Islet precursor cell (in vitro differentiated cells): Measurements from ENCODE around the gene RNASET2.
A peak's percentile ranks its signal among the peaks of the same experiment; 100 is the strongest.
"Not testable (repeated sequence)": the region's sequence is repeated elsewhere in the genome, so short reads cannot be mapped to it uniquely, and the experiment has no call there.

Source experiments
- DNase-seq: peaks from one replicate; pipeline ENCODE4 v3.0.0-alpha.2; 2018

Gene RNASET2

DNA sequence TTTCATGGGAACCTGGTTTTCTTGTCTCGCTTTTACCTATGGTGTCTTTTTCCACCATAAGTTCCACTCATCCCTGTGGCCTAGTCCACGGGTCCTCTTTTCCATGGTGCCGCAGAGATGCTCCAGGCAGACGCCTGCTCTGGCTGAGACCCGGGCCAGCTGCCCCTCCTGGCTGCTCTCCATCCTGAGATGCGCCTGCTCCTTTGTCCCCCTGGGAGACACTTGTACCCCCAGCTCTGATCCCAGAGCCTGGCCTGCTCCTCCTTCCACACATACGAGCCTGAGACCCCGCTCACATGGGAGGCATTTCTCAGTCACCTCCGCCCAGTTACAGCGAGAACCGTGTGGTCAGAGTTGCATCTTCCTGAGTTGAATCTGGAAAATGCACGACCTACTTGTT is 29.6 kb downstream of the RNASET2 start:
- no peak for DNase-seq

GRCh38 chr6:166925141-166925996 is 31.0 kb downstream of the RNASET2 start:
- peak; percentile 41 for DNase-seq

GRCh38 chr6:166924531-166924930 is 31.8 kb downstream of the RNASET2 start:
- DNase-seq, result no peak

DNA sequence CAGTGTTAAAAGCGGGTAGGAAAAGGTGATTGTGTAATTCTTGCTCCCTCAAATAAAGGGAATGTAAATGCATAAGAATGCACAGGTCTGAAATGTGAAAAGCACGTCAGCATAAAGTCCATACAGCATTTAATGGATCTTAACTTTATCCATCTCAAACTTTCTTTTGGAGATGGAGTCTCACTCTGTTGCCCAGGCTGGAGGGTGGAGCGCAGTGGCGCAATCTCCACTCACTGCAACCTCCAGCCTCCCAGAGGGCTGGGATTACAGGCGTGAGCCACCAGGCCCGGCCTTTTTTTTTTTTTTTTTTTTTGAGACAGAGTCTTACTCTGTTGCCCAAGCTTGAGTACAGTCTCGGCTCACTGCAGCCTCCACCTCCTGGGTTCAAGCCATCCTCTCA is 33.4 kb downstream of the RNASET2 start:
- DNase-seq, result peak; percentile 14

DNA sequence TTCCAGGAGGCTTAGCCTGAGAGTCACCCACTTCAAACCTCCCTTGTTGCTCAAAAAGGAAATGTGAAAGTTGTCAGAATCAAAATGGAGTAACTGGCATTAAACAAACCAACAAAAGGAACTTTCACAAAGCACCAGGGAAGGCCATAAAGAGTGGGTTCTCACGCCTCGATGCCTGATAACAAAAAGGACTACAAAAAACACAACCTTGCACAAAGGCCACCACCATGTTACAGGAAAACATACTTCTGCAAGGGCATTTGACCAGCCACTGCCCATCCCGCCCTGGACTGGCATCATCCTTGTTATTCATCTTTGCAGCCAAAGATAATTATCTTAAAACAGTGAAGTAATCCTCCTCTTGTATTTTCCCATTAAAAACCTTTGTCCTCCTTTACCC is 34.8 kb downstream of the RNASET2 start:
- peak; percentile 7 for DNase-seq

- no peak for DNase-seq
These were observed 39.5 kb downstream of the RNASET2 start for GRCh38 chr6:166916824-166917223.

- peak; percentile 15 for DNase-seq
These were observed 40.9 kb downstream of the RNASET2 start for GRCh38 chr6:166915484-166915883.

GRCh38 chr6:166914952-166915351 is 41.4 kb downstream of the RNASET2 start:
- DNase-seq, result not testable (repeated sequence)

DNA sequence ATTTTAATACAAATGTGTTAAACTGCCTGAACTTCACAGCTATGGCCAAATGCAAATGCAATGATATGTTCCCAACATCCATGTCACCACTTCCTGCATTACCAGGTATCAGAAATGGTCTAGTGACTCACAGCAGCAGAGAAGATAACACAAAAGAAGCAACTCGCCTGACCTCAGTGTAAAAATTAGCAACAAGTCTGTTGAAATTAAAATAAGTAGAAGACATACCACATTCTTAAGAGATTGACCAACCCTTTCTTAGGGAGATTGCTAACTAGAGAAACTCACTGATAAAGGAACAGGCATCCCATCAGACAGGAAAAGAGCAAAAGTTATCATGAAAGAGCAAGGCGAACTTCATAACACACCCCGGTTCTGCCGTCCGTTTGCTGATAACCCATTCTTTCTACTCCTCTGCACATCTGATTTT is 45.1 kb downstream of the RNASET2 start:
- DNase-seq, result peak; percentile 7

DNA sequence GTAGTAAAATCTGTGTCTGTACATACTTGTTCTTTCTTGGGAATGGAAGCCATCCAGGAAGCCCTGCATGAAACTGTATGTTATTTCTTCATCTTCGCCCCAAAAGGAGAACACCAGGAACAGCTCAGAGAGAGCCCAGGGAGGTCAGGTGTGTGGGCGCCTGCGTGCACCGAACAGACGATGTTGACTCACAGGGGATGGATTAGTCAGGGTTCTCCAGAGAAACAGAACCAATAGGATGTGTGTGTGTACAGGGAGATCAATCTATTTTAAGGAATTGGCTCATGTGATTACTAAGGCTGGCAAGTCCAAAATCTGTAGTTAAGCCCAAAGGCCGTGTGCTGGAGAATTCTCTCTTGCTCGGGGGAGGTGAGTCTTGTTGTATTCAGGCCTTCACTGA is 45.7 kb downstream of the RNASET2 start:
- peak; percentile 35 for DNase-seq

GRCh38 chr6:166908811-166909210 is 47.5 kb downstream of the RNASET2 start:
- peak; percentile 2 for DNase-seq

DNA sequence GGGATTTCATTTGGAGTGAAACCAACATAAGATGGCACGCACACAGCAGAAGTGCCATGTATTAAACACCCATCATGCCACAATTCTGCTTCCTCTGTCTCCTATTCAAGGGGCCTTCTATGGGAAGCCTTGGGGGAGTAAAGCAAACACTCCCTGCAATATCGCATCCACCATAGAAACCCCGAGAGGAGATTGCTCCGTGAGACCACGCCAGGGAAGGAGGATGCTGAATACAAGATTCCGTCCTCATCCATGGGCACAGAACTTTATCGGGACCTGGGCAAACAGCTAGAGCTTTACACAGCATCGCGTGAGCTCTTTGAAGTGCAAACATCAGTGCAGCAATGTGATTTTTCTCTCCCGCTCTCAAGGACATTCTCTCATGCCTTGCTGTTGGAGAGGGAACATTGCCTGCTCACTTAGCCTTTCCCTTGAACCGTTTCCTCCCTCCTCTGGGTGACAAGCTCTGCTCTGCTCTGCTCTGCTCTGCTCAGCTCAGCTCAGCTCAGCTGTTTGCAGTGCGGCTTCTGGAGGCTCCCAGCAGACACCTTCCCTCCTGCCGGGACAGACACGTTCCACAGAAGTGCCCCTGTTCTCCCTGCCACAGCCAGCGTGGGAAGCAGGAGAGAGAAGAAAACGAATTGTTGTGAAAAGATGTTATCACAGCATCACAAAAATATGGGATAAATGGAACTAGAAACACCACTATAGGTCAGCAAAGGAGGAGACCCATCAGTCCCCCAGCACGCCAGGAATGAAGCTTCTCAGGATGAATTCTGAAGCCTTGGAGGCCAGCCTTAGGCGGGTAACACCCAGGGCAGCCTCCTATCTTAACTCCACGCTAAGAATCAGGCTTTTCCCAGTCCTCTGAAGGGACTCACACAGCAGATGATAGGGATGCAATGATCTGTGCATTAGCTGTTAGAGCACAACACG is 48.2 kb downstream of the RNASET2 start:
- peak; percentile 38 for DNase-seq

- peak; percentile 33 for DNase-seq
These were observed 48.9 kb downstream of the RNASET2 start for GRCh38 chr6:166907373-166907841.

- DNase-seq, result no peak
These were observed 49.8 kb downstream of the RNASET2 start for GRCh38 chr6:166906376-166907044.

DNA sequence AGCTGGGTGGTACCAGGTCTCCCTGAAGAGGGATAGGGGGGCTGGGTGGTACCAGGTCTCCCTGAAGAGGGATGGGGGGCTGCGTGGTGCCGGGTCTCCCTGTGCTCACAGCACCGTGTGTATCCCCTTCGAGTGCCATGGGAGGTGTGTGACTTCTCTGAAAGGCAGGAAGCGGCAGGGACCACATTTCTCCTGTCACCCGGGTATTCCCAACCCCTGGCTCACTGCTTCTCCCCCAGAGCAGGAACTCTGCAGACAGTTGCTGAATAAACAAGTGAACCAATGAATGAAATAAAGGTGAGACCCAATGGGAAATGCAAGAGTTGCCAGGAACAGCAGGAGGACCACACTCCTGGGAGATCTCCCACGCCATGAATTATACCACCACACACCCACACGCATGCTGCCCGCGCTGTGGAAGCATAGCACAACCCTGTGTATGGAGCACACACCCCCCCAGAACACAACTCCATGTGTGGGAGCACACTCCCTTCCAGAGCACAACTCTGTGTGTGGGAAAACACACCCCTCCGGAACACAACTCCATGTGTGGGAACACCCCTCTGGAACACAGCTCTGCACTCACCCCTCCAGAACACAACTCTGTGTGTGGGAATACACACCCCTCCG is 50.7 kb downstream of the RNASET2 start:
- no peak for DNase-seq

DNA sequence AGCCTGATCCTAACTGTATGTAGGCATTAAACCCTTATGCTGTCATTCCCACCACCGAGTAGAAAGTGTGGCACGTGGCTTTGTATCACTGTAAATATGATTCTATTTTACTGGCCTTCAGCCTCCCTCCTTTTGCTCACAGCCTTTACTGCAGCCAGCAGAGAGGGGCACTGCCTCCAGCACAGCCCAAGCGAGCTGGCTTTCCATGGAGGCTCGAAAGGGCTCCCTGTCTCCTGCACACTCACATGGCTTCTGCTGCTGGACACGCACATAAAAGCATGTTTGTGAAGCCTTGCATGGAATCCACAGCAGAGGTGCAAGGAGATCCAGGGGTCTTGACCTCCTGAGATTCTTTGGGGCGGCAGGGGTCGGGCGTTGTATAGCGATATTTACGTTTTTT is 51.3 kb downstream of the RNASET2 start:
- DNase-seq, result no peak

DNA sequence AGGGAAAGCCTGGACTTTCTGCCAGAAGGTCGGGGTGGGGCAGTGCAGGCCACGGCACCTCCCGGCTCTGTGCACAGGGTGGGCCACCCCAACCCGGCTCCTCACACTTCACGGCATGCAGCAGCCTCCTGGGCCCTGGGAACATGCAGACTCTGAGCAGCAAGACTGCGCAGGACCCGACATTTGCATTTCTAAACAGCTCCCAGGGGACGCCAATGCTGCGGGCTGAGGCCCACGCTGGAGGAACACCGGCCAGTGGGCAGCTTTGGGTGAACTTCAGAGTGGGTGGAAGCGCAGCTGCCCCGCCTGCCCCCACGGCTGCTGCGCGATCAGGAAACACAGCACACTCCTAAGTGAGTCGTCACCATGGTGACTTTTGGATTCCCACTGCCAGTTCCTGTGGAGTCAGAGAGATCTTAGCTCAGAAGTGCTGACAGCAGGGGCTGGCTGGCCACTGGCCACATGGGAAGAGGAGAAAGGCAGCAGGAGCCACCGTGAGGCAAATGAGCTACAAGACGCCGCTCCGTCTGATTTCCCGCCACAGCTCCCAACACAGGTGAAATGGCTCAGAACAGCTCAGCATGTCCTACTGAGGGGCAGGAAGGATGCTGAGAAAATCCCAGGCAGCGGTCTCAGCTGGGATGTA is 52.1 kb downstream of the RNASET2 start:
- DNase-seq, result no peak

DNA sequence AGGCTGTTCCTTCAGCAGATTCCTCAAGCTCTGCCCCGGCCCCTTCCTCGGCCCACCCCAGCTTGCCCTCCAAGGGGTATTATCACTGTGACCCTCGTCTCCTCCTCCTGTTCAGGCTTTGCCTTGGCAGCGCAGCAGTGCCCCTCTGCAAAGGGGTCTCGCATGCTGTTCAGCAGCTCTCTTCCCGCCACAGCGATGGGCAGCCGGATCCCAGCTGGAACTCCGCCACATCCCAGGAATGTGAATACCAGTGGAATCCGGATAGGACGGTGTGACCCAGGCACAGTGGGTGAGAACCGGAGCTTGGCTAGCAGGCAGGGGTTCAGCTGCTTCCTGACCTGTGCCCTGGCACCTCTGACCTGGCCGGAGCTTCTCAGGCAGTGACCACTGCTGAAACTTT is 52.9 kb downstream of the RNASET2 start:
- no peak for DNase-seq

DNA sequence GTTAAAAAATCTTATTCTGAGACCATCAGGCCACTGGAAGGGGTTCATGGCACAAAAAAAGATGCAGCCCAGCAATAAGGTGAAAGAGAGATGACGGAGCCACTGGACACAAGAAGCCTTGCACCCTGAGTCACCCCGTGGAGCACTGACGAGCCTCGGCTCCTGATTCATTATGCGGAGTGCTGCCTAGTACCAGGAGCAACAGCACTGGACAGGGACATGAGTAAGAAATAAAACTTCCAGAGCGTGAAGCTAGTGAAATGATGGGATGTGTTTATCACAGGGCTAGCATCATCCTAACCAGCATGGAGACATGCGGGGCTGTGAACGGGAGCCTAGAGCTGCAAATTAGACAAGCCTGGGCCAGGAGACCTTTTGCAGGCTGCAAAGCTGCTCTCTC is 53.3 kb downstream of the RNASET2 start:
- DNase-seq, result no peak

GRCh38 chr6:166902211-166902755 is 54.1 kb downstream of the RNASET2 start:
- no peak for DNase-seq

GRCh38 chr6:166901626-166902025 is 54.7 kb downstream of the RNASET2 start:
- no peak for DNase-seq
